ENCODE data around the gene SEMA3E.

SEMA3E gene

GRCh38 chr7:83426325-83426724 is 222.6 kb downstream of the SEMA3E start:
- no peak for DNase-seq (ENCODE audit: low spot score)
- in situ Hi-C loops (cut with MboI; ENCODE audit: low sequenced_read_pairs, unreplicated experiment), result no loop called here
- no peak for TF ChIP-seq CTCF (IDR thresholded peaks at IDR 0.05; ENCODE audit: borderline replicate concordance, control extremely low read depth, extremely low read depth, insufficient read depth, missing control alignments)

GRCh38 chr7:83419013-83419412 is 229.9 kb downstream of the SEMA3E start:
- in situ Hi-C loops (cut with MboI; ENCODE audit: low sequenced_read_pairs, unreplicated experiment), result no loop called here
- no peak for DNase-seq (ENCODE audit: low spot score)
- TF ChIP-seq CTCF (IDR thresholded peaks at IDR 0.05; ENCODE audit: borderline replicate concordance, control extremely low read depth, extremely low read depth, insufficient read depth, missing control alignments), result no peak

- no peak for TF ChIP-seq CTCF (IDR thresholded peaks at IDR 0.05; ENCODE audit: borderline replicate concordance, control extremely low read depth, extremely low read depth, insufficient read depth, missing control alignments)
- in situ Hi-C loops (cut with MboI; ENCODE audit: low sequenced_read_pairs, unreplicated experiment), result no loop called here
- DNase-seq (ENCODE audit: low spot score), result no peak
Observed at GRCh38 chr7:83415840-83416239, 233.1 kb downstream of the SEMA3E start.

GRCh38 chr7:83414947-83415346 is 234.0 kb downstream of the SEMA3E start:
- DNase-seq (ENCODE audit: low spot score), result no peak
- in situ Hi-C loops (cut with MboI; ENCODE audit: low sequenced_read_pairs, unreplicated experiment), result no loop called here
- no peak for TF ChIP-seq CTCF (IDR thresholded peaks at IDR 0.05; ENCODE audit: borderline replicate concordance, control extremely low read depth, extremely low read depth, insufficient read depth, missing control alignments)

GRCh38 chr7:83413831-83414230 is 235.1 kb downstream of the SEMA3E start:
- no peak for TF ChIP-seq CTCF (IDR thresholded peaks at IDR 0.05; ENCODE audit: borderline replicate concordance, control extremely low read depth, extremely low read depth, insufficient read depth, missing control alignments)
- no peak for DNase-seq (ENCODE audit: low spot score)
- in situ Hi-C loops (cut with MboI; ENCODE audit: low sequenced_read_pairs, unreplicated experiment), result no loop called here

- DNase-seq (ENCODE audit: low spot score), result no peak
- in situ Hi-C loops (cut with MboI; ENCODE audit: low sequenced_read_pairs, unreplicated experiment), result no loop called here
- no peak for TF ChIP-seq CTCF (IDR thresholded peaks at IDR 0.05; ENCODE audit: borderline replicate concordance, control extremely low read depth, extremely low read depth, insufficient read depth, missing control alignments)
Observed at GRCh38 chr7:83413424-83413823, 235.5 kb downstream of the SEMA3E start.

All from GM13976 (cell line).